ENCODE results near the gene PAQR7.

PAQR7 gene

DNA sequence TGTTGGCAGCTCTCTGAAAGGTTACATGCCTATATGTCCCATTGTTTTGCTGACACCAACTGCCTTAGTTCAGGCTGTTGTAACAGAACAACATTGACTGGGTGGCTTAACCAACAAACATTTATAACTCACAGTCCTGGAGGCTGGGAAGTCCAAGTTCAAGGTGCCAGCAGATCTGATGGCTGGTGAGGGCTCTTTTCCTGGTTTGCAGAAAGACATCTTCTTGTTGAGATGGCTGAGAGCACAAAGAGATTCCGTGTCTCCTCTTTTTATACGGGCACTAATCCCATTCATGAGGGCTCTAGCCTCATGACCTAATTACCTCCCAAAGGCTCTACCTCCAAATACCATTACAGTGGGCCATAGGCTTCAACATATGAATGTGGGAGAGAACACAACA, 41.0 kb upstream of the PAQR7 start:
- TF ChIP-seq, protein P1, sequence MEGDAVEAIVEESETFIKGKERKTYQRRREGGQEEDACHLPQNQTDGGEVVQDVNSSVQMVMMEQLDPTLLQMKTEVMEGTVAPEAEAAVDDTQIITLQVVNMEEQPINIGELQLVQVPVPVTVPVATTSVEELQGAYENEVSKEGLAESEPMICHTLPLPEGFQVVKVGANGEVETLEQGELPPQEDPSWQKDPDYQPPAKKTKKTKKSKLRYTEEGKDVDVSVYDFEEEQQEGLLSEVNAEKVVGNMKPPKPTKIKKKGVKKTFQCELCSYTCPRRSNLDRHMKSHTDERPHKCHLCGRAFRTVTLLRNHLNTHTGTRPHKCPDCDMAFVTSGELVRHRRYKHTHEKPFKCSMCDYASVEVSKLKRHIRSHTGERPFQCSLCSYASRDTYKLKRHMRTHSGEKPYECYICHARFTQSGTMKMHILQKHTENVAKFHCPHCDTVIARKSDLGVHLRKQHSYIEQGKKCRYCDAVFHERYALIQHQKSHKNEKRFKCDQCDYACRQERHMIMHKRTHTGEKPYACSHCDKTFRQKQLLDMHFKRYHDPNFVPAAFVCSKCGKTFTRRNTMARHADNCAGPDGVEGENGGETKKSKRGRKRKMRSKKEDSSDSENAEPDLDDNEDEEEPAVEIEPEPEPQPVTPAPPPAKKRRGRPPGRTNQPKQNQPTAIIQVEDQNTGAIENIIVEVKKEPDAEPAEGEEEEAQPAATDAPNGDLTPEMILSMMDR (IDR thresholded peaks at IDR 0.05; ENCODE audit: insufficient read depth, low read depth, low read length, missing control alignments), result no peak
- no peak overlapping the region for H3K4me3 ChIP-seq (ENCODE audit: low read depth, low read length)
- DNase-seq (ENCODE audit: low read depth), result no peak

GRCh38 chr1:25914074-25914995, 38.8 kb upstream of the PAQR7 start:
- DNase-seq (ENCODE audit: low read depth), result no peak
- TF ChIP-seq, protein P1 (IDR thresholded peaks at IDR 0.05; ENCODE audit: insufficient read depth, low read depth, low read length, missing control alignments), result no peak

GRCh38 chr1:25913206-25913605, 37.7 kb upstream of the PAQR7 start:
- TF ChIP-seq, protein P1 (IDR thresholded peaks at IDR 0.05; ENCODE audit: insufficient read depth, low read depth, low read length, missing control alignments), result no peak
- no peak for DNase-seq (ENCODE audit: low read depth)
- H3K4me3 ChIP-seq (ENCODE audit: low read depth, low read length), result no peak overlapping the region

More at GRCh38 chr1:25914074-25914995, 38.8 kb upstream of the PAQR7 start:
- H3K4me3 ChIP-seq (ENCODE audit: low read depth, low read length), result no peak overlapping the region

- DNase-seq (ENCODE audit: low read depth), result no peak
- TF ChIP-seq, protein P1 (IDR thresholded peaks at IDR 0.05; ENCODE audit: insufficient read depth, low read depth, low read length, missing control alignments), result no peak
- H3K4me3 ChIP-seq (ENCODE audit: low read depth, low read length), result no peak overlapping the region
These were observed 36.7 kb upstream of the PAQR7 start for GRCh38 chr1:25912076-25912831.

DNA sequence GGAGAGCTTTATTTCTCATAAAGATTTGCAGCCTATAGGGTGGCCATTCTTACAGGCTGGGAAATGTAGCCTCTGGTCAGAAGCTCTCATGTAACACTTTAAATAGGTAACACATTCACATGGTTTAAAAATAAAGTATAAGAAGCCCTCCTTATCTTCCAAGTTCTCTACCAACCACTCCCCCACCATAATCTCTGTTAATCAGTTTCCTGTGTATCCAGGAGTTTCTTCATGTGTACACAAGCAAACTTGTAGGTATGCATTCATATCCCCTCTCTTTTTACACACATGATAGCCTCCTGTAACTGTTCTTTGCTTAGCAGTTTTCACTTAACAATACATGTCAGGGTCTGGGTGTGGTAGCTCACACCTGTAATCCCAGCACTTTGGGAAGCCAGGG, 35.7 kb upstream of the PAQR7 start:
- no peak for DNase-seq (ENCODE audit: low read depth)
- no peak overlapping the region for H3K4me3 ChIP-seq (ENCODE audit: low read depth, low read length)
- TF ChIP-seq, protein P1 (IDR thresholded peaks at IDR 0.05; ENCODE audit: insufficient read depth, low read depth, low read length, missing control alignments), result no peak

GRCh38 chr1:25909040-25909439, 33.5 kb upstream of the PAQR7 start:
- TF ChIP-seq, protein P1 (IDR thresholded peaks at IDR 0.05; ENCODE audit: insufficient read depth, low read depth, low read length, missing control alignments), result no peak
- no peak overlapping the region for H3K4me3 ChIP-seq (ENCODE audit: low read depth, low read length)
- no peak for DNase-seq (ENCODE audit: low read depth)

Measured in GM12865 (cell line).